ENCODE results near the gene COL4A6. TPM values are rescaled to one million over a fixed set of nuclear protein-coding genes. Genes with fewer than 3 reads are reported as not detected.

The COL4A6 gene
- total RNA-seq, 1 experiment from 2014 or later, result 2.4 TPM

- Histone ChIP-seq H4K20me1 (ENCODE audit: insufficient read depth) (no peaks in the 10 kb centered on the region), H3K9ac (ENCODE audit: low read length) (no peak overlapping the region), H3K4me2 (ENCODE audit: low read length) (no peak overlapping the region), H2AFZ (ENCODE audit: low read depth, low read length, poor library complexity, severe bottlenecking) (no peak overlapping the region), H3K4me3 (replicated peaks in 1 of 2; ENCODE audit: low read depth in 1 of 2, low read length in 2 of 2) (no peak overlapping the region), H3K9me3 (ENCODE audit: control insufficient read depth in 1 of 2, insufficient read depth in 1 of 2, low read depth in 1 of 2, low read length in 2 of 2) (no peaks in the 10 kb centered on the region), H3K27ac (ENCODE audit: low read depth, low read length) (no peak overlapping the region), H3K36me3 (ENCODE audit: control insufficient read depth in 1 of 2, insufficient read depth in 2 of 2, low read length in 2 of 2) (no peaks in the 10 kb centered on the region), H3K4me1 (ENCODE audit: control insufficient read depth in 1 of 2, insufficient read depth in 2 of 2, low read length in 2 of 2) (peaks cover 0 to 4% of the 10 kb centered on the region in 2 experiments; a peak in 1 of 4 replicates), H3K9me2 (ENCODE audit: insufficient read depth) (no peaks in the 10 kb centered on the region), H3K79me2 (ENCODE audit: insufficient read depth, low read length) (no peaks in the 10 kb centered on the region), H3K27me3 (ENCODE audit: insufficient read depth, low read length) (no peaks in the 10 kb centered on the region)
- BruUV-seq (replicated peaks), result no TSS peak
- intact Hi-C loops (cut with micrococcal nuclease), result no loop called here
- TF ChIP-seq ATF3 (IDR thresholded peaks at IDR 0.05) (no peak), ZNF274 (IDR thresholded peaks at IDR 0.05; ENCODE audit: low read depth, low read length) (no peak), CTCF (IDR thresholded peaks at IDR 0.05 in 2 of 3, conservative IDR thresholded peaks at IDR 0.05 in 1 of 3; ENCODE audit: borderline replicate concordance in 1 of 3, insufficient read depth in 1 of 3, low read depth in 2 of 3, low read length in 2 of 3) (no peak)
- ChIA-PET CTCF (no interaction called here), RAD21 (ENCODE audit: low non-redundant PET in 1 of 2, low total read pairs in 2 of 2, uncharacterized antibody in 2 of 2, unreplicated experiment in 2 of 2) (no interaction called here), POLR2A (no interaction called here)
- ATAC-seq, result no peak
- DNase-seq (ENCODE audit: low read depth, low spot score), result no peak
Observed at GRCh38 chrX:108298165-108298602, 140.0 kb downstream of the COL4A6 start.

- H3K36me3 ChIP-seq (ENCODE audit: control insufficient read depth in 1 of 2, insufficient read depth in 2 of 2, low read length in 2 of 2), result no peaks in the 10 kb centered on the region
- ChIA-PET RAD21 (ENCODE audit: low non-redundant PET in 1 of 2, low total read pairs in 2 of 2, uncharacterized antibody in 2 of 2, unreplicated experiment in 2 of 2) (no interaction called here), POLR2A (no interaction called here), CTCF (no interaction called here)
- no peak overlapping the region for H3K27ac ChIP-seq (ENCODE audit: low read depth, low read length)
- no peaks in the 10 kb centered on the region for H3K79me2 ChIP-seq (ENCODE audit: insufficient read depth, low read length)
- H3K4me2 ChIP-seq (ENCODE audit: low read length), result no peak overlapping the region
- no peak overlapping the region for H3K9ac ChIP-seq (ENCODE audit: low read length)
- H4K20me1 ChIP-seq (ENCODE audit: insufficient read depth), result no peaks in the 10 kb centered on the region
- BruUV-seq (replicated peaks), result no TSS peak
- no peaks in the 10 kb centered on the region for H3K27me3 ChIP-seq (ENCODE audit: insufficient read depth, low read length)
- TF ChIP-seq CTCF (IDR thresholded peaks at IDR 0.05 in 2 of 3, conservative IDR thresholded peaks at IDR 0.05 in 1 of 3; ENCODE audit: borderline replicate concordance in 1 of 3, insufficient read depth in 1 of 3, low read depth in 2 of 3, low read length in 2 of 3), result 0 out of 6 replicates have a peak, but pooled peaks of 2 of the 3 experiments have one; percentile 13 to 18
- TF ChIP-seq REST (IDR thresholded peaks at IDR 0.05; ENCODE audit: low read depth), result no peak
- TF ChIP-seq RAD21 (IDR thresholded peaks at IDR 0.05; ENCODE audit: low read depth), result peak; percentile 38; the same call in 1 of the 2 replicates
- TF ChIP-seq FOSL1 (IDR thresholded peaks at IDR 0.05; ENCODE audit: low read depth), result no peak
- TF ChIP-seq TCF7L2 (IDR thresholded peaks at IDR 0.05; ENCODE audit: borderline replicate concordance, extremely low read depth, insufficient read depth, insufficient read length), result no peak
- no peak for TF ChIP-seq POLR2AphosphoS5 (IDR thresholded peaks at IDR 0.05; ENCODE audit: low read depth, low read length)
- TF ChIP-seq YY1 (IDR thresholded peaks at IDR 0.05; ENCODE audit: extremely low read depth, insufficient replicate concordance, low read depth, low read length), result no peak
- intact Hi-C loops (cut with micrococcal nuclease), result no loop called here
- H3K9me2 ChIP-seq (ENCODE audit: insufficient read depth), result no peaks in the 10 kb centered on the region
- no peak for DNase-seq (ENCODE audit: low read depth, low spot score)
- no peaks in the 10 kb centered on the region for H3K9me3 ChIP-seq (ENCODE audit: control insufficient read depth in 1 of 2, insufficient read depth in 1 of 2, low read depth in 1 of 2, low read length in 2 of 2)
- peaks cover 0 to 4% of the 10 kb centered on the region in 2 experiments; a peak in 1 of 4 replicates for H3K4me1 ChIP-seq (ENCODE audit: control insufficient read depth in 1 of 2, insufficient read depth in 2 of 2, low read length in 2 of 2)
- no peak overlapping the region for H2AFZ ChIP-seq (ENCODE audit: low read depth, low read length, poor library complexity, severe bottlenecking)
- H3K4me3 ChIP-seq (replicated peaks in 1 of 2; ENCODE audit: low read depth in 1 of 2, low read length in 2 of 2), result no peak overlapping the region
- ATAC-seq, result no peak
Observed at GRCh38 chrX:108297290-108297689, 140.9 kb downstream of the COL4A6 start.
